Endothelial cell (in vitro differentiated cells): ENCODE data around the gene MRGPRF. TPM values are rescaled to one million over a fixed set of nuclear protein-coding genes. Genes with fewer than 3 reads are reported as not detected.

ENCODE experiments used
- DNase-seq: peaks from one replicate; pipeline ENCODE4 v3.0.0; 2021; ENCODE audit warnings: low spot score
- H3K27ac Mint-ChIP-seq: one replicate; pipeline ENCODE4 v1.8.0; 2021; ENCODE audit warnings: mixed read lengths, inconsistent platforms; ENCODE audit not compliant: unreplicated experiment
- H3K27me3 Mint-ChIP-seq: one replicate; pipeline ENCODE4 v1.8.0; 2021; ENCODE audit warnings: mild to moderate bottlenecking, moderate library complexity, mixed read lengths, inconsistent platforms; ENCODE audit not compliant: unreplicated experiment
- H3K36me3 Mint-ChIP-seq: one replicate; pipeline ENCODE4 v1.8.0; 2021; ENCODE audit warnings: mild to moderate bottlenecking, low read depth, mixed read lengths, inconsistent platforms; ENCODE audit not compliant: unreplicated experiment
- H3K4me1 Mint-ChIP-seq: one replicate; pipeline ENCODE4 v1.8.0; 2021; ENCODE audit warnings: mild to moderate bottlenecking, mixed read lengths, inconsistent platforms; ENCODE audit not compliant: unreplicated experiment
- H3K4me3 Mint-ChIP-seq: one replicate; pipeline ENCODE4 v1.8.0; 2021; ENCODE audit warnings: mild to moderate bottlenecking, mixed read lengths, inconsistent platforms; ENCODE audit not compliant: unreplicated experiment
- H3K9me3 Mint-ChIP-seq: one replicate; pipeline ENCODE4 v1.8.0; 2021; ENCODE audit warnings: mixed read lengths, inconsistent platforms; ENCODE audit not compliant: unreplicated experiment
- CTCF ChIP-seq: fragments of 200-600 bp; sonication (generic); IDR thresholded peaks from one replicate; pipeline ENCODE4 v1.5.0; 2021; ENCODE audit warnings: antibody characterized with exemption; ENCODE audit not compliant: unreplicated experiment
- total RNA-seq: library from RNA; stranded (reverse); fragmentation: NEBNext Ultra II Directional; extraction: Animal tissue kit (Norgen Biotek cat#: 25700); gene quantifications from one replicate; pipeline ENCODE4 v1.2.1, GENCODE V29; 2021; ENCODE audit not compliant: unreplicated experiment

The MRGPRF gene
- total RNA-seq, 1 donor from 2014 or later = 0.54 TPM

DNA sequence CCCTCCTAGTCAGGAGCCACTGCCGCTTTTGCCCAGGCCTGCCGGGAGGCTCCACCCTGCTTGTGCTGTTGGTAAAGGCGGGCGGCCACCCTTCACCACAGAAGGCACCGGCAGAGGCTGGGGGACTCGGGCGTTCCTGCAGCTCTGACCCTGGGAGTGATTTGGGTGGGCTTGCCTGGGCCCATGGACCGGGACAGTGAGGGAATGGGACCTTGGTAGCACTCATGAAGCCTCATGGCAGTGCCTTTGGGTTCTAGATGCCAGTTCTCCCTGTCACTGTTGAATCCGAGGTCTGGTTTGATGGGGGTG, 40.1 kb upstream of the MRGPRF start:
- H3K4me3 Mint-ChIP-seq = no peak overlapping the region
- H3K27me3 Mint-ChIP-seq = peaks cover 5% of the 10 kb centered on the region
- no peak overlapping the region for H3K27ac Mint-ChIP-seq
- no peak for TF ChIP-seq CTCF
- DNase-seq = no peak
- no peaks in the 10 kb centered on the region for H3K9me3 Mint-ChIP-seq
- peaks cover 3% of the 10 kb centered on the region for H3K36me3 Mint-ChIP-seq
- H3K4me1 Mint-ChIP-seq = peaks cover 4% of the 10 kb centered on the region

DNA sequence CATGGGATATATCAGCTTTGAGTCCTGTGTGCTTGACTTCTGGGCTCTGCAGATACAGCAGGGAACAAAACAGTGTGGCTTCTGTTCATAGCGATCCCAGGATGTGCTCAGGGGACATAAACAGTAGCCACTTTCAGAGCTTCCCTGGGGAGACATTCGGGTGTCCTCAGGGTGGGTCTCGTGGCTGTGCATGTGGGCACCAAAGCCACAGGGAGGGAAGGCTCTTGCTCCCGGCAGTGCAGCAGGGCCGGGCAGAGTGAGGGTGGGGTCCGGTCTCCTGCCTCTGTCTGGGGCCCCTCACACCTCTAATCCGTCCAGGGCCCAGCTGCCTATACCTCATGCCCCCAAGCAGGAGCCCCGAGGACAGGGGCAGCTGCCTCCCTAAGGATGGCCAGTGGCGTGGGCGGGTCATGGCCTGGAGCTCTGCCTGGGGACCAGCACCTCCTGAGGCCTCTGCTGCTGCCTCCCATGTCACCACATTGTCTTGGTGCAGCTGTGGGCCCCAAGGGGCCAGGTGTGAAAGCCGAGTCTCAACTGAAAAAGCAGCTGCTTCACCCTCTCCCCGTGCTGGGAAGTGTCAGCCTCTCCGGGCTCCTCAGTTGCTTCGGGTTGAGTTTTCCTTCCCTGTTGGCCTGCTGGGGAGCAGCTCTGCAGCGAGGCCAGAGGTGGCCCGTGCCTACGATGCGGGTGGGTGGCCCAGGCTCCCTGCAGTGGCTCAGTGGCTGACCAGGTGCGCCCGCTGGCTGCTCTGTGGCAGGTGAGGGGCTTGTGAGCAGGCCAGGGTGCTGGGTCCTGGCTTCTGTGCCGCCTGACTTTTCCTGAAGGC, 39.5 kb upstream of the MRGPRF start:
- Mint-ChIP-seq H3K4me3 (no peak overlapping the region), H3K9me3 (no peaks in the 10 kb centered on the region), H3K36me3 (peaks cover 3% of the 10 kb centered on the region), H3K4me1 (peaks cover 4% of the 10 kb centered on the region), H3K27ac (peak overlapping the region; percentile 24), H3K27me3 (peaks cover 5% of the 10 kb centered on the region)
- no peak for DNase-seq
- TF ChIP-seq CTCF = no peak

DNA sequence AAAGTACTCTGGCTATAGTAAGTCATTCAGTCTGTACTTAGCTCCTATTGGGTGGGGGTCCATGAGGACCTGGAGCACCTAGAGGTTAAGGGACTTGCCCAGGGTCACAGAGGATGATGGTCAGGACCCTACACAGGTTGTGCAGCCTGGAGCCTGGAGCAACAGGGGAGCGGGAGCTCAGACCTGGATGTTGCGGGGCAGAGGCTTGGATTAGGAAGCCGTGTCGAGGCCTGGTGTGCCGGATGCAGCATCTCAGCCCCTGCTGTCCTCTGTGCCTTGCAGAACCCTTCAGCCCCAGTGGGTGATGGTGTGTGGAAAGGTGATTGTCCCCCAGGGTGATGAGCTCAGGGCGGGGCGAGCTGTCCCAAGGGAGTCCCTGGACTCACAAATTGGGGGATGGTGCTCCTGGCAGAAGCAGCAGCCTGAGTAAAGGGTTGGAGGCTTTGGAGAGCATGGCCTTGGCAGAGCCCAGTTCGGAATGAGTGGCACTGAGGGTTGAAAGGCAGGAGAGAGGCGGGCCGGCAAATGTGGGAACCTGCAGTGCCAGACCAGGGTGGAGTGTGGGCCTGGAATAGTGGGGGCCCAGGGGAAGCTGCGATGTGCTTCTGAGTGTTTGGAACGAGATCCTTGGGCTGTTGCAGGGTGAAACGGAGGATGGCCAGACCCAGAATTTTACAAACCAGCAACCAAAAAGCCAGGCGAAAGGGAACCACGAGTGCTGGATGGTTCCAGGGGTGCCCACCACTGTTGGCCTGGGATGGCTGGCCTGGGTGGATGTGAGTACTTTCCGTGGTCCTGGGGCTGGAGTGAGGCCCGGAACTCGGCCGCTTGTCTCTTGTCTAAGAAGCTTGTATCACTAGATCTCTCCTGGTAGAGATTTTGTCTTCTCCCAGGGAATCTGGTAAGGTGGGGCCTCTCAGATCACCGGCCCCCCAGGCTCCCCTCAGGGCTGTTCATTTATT, 38.6 kb upstream of the MRGPRF start:
- Mint-ChIP-seq H3K4me3 (no peak overlapping the region), H3K36me3 (peaks cover 3% of the 10 kb centered on the region), H3K9me3 (no peaks in the 10 kb centered on the region), H3K27me3 (peaks cover 3% of the 10 kb centered on the region), H3K4me1 (peaks cover 4% of the 10 kb centered on the region), H3K27ac (peak overlapping the region; percentile 24)
- DNase-seq = no peak
- TF ChIP-seq CTCF = no peak

DNA sequence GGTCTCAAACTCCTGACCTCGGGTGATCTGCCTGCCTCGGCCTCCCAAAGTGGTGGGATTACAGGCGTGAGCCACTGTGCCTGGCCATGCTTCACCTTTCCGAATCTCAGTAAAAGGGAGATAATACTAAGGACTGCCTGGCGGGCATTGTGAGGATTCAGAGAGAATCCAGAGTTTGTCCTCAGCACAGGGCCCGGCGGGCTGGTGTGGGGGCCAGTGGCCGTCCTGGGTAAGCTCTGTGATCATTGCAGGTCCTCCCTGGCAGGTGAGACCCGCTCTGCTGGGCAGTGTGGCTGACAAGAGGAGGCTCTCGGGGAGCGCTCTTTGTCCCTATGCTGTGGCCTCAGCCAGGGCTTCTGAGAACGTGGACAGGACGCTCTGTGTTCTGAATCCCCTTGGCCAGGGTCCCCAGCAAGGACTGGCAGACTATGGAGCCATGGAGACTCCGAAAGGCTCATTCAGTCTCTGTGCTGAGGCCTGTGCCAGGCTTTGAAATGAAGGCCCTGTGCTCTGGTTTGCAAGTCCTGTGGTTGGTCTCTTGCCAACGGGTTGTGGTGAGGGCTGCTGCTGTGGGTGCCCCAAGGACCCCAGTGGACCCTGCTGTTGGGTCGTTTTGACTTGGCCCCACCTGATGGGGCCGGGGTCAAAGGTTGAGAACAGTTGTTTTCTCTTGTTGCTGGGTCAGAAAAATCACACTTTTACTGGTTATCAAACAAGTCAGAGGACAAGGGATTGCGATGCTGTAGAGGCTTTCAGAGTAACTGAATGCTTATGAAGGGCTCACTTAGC, 37.7 kb upstream of the MRGPRF start:
- TF ChIP-seq CTCF = no peak
- peaks cover 4% of the 10 kb centered on the region for H3K4me1 Mint-ChIP-seq
- H3K36me3 Mint-ChIP-seq = peaks cover 3% of the 10 kb centered on the region
- H3K27ac Mint-ChIP-seq = no peak overlapping the region
- no peaks in the 10 kb centered on the region for H3K9me3 Mint-ChIP-seq
- H3K4me3 Mint-ChIP-seq = no peak overlapping the region
- DNase-seq = no peak
- peaks cover 3% of the 10 kb centered on the region for H3K27me3 Mint-ChIP-seq
